ENCODE measurements around the gene SH3D21.

DNA sequence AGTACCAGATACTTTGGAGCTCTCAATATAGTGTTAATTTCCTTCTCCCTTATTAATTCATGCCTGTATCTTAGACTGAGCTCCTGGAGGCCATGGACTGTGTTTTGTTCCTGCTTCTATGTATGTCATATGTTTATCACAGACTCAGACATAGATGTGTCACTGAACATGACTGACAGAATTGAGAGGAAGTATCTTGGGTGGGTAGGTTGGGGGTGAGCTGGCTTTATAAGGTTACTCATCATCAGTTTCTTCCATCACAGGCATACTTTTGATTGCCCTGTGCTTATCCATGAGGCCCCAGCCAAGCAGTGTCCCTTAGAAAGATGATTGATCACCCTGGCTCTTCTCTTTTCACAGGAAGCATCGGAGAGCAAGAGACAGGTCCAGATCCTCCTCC is 5.6 kb upstream of the SH3D21 start:
- no peak for TF ChIP-seq POLR2AphosphoS5 (IDR thresholded peaks at IDR 0.05; ENCODE audit: insufficient read depth in 1 of 2, low read depth in 1 of 2)
- TF ChIP-seq, protein P1, sequence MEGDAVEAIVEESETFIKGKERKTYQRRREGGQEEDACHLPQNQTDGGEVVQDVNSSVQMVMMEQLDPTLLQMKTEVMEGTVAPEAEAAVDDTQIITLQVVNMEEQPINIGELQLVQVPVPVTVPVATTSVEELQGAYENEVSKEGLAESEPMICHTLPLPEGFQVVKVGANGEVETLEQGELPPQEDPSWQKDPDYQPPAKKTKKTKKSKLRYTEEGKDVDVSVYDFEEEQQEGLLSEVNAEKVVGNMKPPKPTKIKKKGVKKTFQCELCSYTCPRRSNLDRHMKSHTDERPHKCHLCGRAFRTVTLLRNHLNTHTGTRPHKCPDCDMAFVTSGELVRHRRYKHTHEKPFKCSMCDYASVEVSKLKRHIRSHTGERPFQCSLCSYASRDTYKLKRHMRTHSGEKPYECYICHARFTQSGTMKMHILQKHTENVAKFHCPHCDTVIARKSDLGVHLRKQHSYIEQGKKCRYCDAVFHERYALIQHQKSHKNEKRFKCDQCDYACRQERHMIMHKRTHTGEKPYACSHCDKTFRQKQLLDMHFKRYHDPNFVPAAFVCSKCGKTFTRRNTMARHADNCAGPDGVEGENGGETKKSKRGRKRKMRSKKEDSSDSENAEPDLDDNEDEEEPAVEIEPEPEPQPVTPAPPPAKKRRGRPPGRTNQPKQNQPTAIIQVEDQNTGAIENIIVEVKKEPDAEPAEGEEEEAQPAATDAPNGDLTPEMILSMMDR (IDR thresholded peaks at IDR 0.05), result no peak
- TF ChIP-seq POLR2A (IDR thresholded peaks at IDR 0.05), result no peak
